Measurements from ENCODE around the gene RAD51B.

The RAD51B gene

DNA sequence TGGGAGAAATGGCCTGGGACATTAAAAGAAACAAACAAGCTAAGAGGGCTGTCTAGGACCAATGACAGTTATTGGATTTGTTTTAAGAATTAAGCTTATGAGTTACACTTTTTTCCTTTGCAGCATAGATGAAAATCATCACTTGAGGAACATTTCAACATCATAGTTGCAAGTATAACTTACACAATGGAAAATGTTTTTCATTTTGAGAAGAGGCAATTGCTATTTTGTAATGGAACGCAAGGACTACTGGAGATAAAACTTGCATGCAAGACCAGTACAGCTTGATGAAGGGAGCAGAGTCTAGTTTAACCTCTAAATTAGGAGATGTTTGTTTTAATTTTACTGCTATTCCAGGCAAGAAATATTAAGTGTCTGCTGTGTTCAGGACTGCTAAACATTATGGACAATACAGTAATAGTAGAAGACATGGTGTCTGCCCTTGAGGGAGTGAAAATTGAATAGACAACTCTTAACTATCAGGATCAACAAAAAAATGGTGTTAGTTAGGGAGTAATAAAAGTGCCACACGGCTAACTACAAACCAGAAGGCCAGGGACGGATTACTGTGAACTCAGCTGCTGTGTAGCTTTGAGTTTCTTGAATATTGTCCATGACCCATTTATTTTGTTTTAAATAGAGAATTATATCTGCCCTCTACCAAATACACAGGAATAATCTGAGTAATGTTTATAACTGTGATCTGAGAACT lies 374.5 kb downstream of the RAD51B start:
- in situ Hi-C loops (cut with HindIII; ENCODE audit: low pct_unique_long_range_greater_than_20kb, low sequenced_read_pairs) = no loop called here
- no peak for DNase-seq (ENCODE audit: low read depth in 1 of 2, low spot score in 1 of 2)
- no peak for TF ChIP-seq JUND (IDR thresholded peaks at IDR 0.05; ENCODE audit: low read depth)

DNA sequence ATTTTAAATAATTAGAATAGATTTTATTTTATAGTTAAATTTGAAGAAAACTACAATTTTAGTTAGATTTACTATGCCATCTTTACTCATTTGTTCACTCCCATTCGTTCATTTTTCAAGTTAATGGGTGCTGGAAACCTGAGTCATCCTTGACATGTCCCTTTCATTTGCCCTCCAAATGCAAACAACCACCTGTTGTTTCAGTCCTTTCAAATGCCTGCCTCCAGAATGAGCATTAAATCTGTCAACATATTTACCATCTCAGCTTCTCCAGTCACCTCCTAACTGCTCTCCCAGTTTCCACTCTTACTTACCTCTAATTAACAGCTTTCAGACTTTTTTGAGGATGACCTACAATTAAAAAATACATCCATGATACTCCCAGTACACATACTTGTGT lies 375.5 kb downstream of the RAD51B start:
- in situ Hi-C loops (cut with HindIII; ENCODE audit: low pct_unique_long_range_greater_than_20kb, low sequenced_read_pairs) = no loop called here
- DNase-seq (ENCODE audit: low read depth in 1 of 2, low spot score in 1 of 2) = peak in 1 of 2 experiments; percentile 71
- no peak for TF ChIP-seq JUND (IDR thresholded peaks at IDR 0.05; ENCODE audit: low read depth)

- in situ Hi-C loops (cut with HindIII; ENCODE audit: low pct_unique_long_range_greater_than_20kb, low sequenced_read_pairs) = no loop called here
- no peak for DNase-seq (ENCODE audit: low read depth in 1 of 2, low spot score in 1 of 2)
- no peak for TF ChIP-seq JUND (IDR thresholded peaks at IDR 0.05; ENCODE audit: low read depth)
Measured at GRCh38 chr14:68198713-68199495, 379.3 kb downstream of the RAD51B start.

DNA sequence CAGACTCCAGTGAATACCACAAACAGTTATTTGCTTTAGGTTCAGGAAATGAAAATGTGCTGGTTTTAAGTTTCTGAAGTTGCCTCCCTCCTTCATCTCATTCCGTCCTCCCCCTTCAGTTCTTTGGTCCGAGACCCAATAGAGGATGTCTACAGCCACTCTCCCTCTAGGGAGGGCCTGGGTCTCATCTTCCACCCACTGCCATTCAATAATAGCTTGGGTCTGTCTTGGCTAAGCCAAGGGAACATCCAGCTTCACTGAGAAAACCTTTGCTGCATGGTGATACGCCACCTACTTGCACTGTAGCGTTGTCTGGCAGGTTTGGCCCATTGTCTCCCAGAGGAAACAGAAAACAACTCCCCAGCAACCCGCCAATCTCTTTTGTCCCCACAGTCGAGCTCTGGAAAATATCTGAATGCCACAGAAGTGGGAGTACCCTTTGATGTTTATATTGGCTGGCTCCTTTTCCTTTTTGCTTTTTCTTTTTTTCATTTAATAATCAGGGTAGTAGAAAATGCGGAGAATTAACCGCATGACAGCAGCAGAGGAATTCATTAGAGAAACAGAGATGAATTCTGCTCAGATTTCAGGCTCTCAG lies 380.1 kb downstream of the RAD51B start:
- no peak for TF ChIP-seq JUND (IDR thresholded peaks at IDR 0.05; ENCODE audit: low read depth)
- no peak for DNase-seq (ENCODE audit: low read depth in 1 of 2, low spot score in 1 of 2)
- in situ Hi-C loops (cut with HindIII; ENCODE audit: low pct_unique_long_range_greater_than_20kb, low sequenced_read_pairs) = no loop called here

GRCh38 chr14:68203871-68204270 lies 384.3 kb downstream of the RAD51B start:
- TF ChIP-seq JUND (IDR thresholded peaks at IDR 0.05; ENCODE audit: low read depth) = no peak
- in situ Hi-C loops (cut with HindIII; ENCODE audit: low pct_unique_long_range_greater_than_20kb, low sequenced_read_pairs) = no loop called here
- no peak for DNase-seq (ENCODE audit: low read depth in 1 of 2, low spot score in 1 of 2)

GRCh38 chr14:68208218-68208617 lies 388.6 kb downstream of the RAD51B start:
- in situ Hi-C loops (cut with HindIII; ENCODE audit: low pct_unique_long_range_greater_than_20kb, low sequenced_read_pairs) = no loop called here
- no peak for TF ChIP-seq JUND (IDR thresholded peaks at IDR 0.05; ENCODE audit: low read depth)

GRCh38 chr14:68208626-68209317 lies 389.2 kb downstream of the RAD51B start:
- no peak for TF ChIP-seq JUND (IDR thresholded peaks at IDR 0.05; ENCODE audit: low read depth)
- in situ Hi-C loops (cut with HindIII; ENCODE audit: low pct_unique_long_range_greater_than_20kb, low sequenced_read_pairs) = no loop called here
- DNase-seq (ENCODE audit: low read depth in 1 of 2, low spot score in 1 of 2) = no peak

More at GRCh38 chr14:68208218-68208617, 388.6 kb downstream of the RAD51B start:
- DNase-seq (ENCODE audit: low read depth in 1 of 2, low spot score in 1 of 2) = no peak

- TF ChIP-seq JUND (IDR thresholded peaks at IDR 0.05; ENCODE audit: low read depth) = no peak
- peak in 1 of 2 experiments; percentile 20 for DNase-seq (ENCODE audit: low read depth in 1 of 2, low spot score in 1 of 2)
- in situ Hi-C loops (cut with HindIII; ENCODE audit: low pct_unique_long_range_greater_than_20kb, low sequenced_read_pairs) = no loop called here
Measured at GRCh38 chr14:68210729-68211299, 391.2 kb downstream of the RAD51B start.

DNA sequence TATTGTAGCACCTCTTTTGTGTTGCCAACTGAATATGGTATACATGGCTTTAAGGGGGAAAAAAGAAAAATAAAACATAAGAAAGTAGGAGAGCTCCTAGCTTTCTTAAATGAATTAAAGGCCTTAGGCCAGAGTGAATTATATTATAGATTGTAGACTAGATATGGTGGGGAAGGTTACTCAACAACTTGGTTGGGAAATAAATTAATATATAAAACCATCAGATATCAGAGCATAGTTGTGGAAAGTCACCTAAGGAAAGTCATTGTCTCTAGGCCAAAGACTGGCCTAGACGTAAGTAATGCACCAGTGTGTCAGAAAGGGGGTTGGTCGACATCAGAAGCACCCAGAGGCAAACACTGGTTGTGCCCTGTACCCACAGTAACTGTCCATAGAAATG lies 391.8 kb downstream of the RAD51B start:
- DNase-seq (ENCODE audit: low read depth in 1 of 2, low spot score in 1 of 2) = peak in 1 of 2 experiments; percentile 32

GRCh38 chr14:68211886-68212285 lies 392.3 kb downstream of the RAD51B start:
- DNase-seq (ENCODE audit: low read depth in 1 of 2, low spot score in 1 of 2) = no peak
- no peak for TF ChIP-seq JUND (IDR thresholded peaks at IDR 0.05; ENCODE audit: low read depth)
- in situ Hi-C loops (cut with HindIII; ENCODE audit: low pct_unique_long_range_greater_than_20kb, low sequenced_read_pairs) = no loop called here

More for the DNA sequence above, 391.8 kb downstream of the RAD51B start:
- in situ Hi-C loops (cut with HindIII; ENCODE audit: low pct_unique_long_range_greater_than_20kb, low sequenced_read_pairs) = no loop called here
- TF ChIP-seq JUND (IDR thresholded peaks at IDR 0.05; ENCODE audit: low read depth) = no peak

DNA sequence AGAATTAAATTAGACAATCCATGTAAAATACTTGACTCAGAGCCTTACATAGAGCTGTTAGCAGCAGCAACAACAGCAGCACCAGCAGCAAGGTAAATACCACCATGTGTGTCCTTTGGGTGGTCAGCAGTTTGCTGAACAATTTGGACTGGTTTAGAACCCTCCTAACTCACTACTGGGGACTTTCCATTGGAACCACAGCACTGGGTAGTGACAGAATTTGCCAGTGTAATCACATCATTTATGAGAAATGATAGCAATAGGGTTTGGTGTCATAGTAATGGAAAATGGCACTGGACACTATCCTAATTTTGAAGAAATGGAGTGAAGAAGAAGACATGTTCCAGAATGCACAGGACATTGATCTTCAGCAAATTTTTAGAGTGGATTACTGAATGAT lies 392.8 kb downstream of the RAD51B start:
- in situ Hi-C loops (cut with HindIII; ENCODE audit: low pct_unique_long_range_greater_than_20kb, low sequenced_read_pairs) = no loop called here
- no peak for DNase-seq (ENCODE audit: low read depth in 1 of 2, low spot score in 1 of 2)
- TF ChIP-seq JUND (IDR thresholded peaks at IDR 0.05; ENCODE audit: low read depth) = no peak

DNA sequence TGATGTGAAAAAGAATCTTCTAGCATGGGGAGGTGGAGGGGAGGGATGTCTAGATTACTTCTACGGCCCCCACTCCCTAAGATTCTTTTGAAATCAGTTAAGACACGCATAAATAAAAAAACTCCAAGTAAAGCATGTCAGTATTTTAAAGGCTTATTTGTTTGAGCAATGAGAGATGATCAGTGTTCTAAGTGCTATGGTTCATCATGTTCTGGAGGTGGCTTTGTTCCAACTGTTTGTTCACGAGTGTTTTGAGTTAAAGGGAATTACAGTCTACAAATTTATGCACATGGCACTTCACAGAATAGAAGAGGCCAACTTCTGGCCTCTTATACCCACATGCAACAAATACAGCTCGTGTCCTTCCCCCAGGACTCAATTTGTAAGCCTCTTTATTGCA lies 394.9 kb downstream of the RAD51B start:
- in situ Hi-C loops (cut with HindIII; ENCODE audit: low pct_unique_long_range_greater_than_20kb, low sequenced_read_pairs) = no loop called here
- no peak for TF ChIP-seq JUND (IDR thresholded peaks at IDR 0.05; ENCODE audit: low read depth)
- no peak for DNase-seq (ENCODE audit: low read depth in 1 of 2, low spot score in 1 of 2)

Data from T47D (cell line).